GM23338 (cell line): ENCODE measurements around the gene MYO5C. TPM values are rescaled to one million over a fixed set of nuclear protein-coding genes. Genes with fewer than 3 reads are reported as not detected.

Experiments
- ATAC-seq: fragments of 200-7000 bp; cut with Tn5 transposase; 3 replicates; pipeline ENCODE4 v1.9.1; 2020
- DNase-seq: peaks from one replicate; pipeline ENCODE4 v3.0.0-alpha.2; 2015; ENCODE audit warnings: low spot score
- H2AFZ ChIP-seq: fragments of 200-600 bp; sonication (generic); 2 replicates; pipeline ENCODE4 v1.8.0; 2016; ENCODE audit warnings: antibody characterized with exemption, mild to moderate bottlenecking, moderate library complexity
- H3F3A ChIP-seq: fragments of 200-600 bp; sonication (generic); replicated peaks from 2 replicates; pipeline ENCODE4 v1.8.0; 2017; ENCODE audit warnings: antibody characterized with exemption, mixed run types, low read depth
- H3K27ac ChIP-seq: fragments of 200-600 bp; sonication (generic); 2 replicates; pipeline ENCODE4 v1.6.1; 2016; ENCODE audit warnings: low read depth
- H3K27me3 ChIP-seq: fragments of 200-600 bp; sonication (generic); 2 replicates; pipeline ENCODE4 v1.8.0; 2016; ENCODE audit warnings: mild to moderate bottlenecking, mixed run types, moderate library complexity; ENCODE audit not compliant: insufficient read depth
- H3K36me3 ChIP-seq: fragments of 200-600 bp; sonication (generic); 2 replicates; pipeline ENCODE4 v1.8.0; 2016; ENCODE audit warnings: mild to moderate bottlenecking; ENCODE audit not compliant: insufficient read depth
- H3K4me1 ChIP-seq: fragments of 200-600 bp; sonication (generic); 2 replicates; pipeline ENCODE4 v1.8.0; 2016; ENCODE audit warnings: mild to moderate bottlenecking, moderate library complexity; ENCODE audit not compliant: insufficient read depth
- H3K4me2 ChIP-seq: fragments of 200-600 bp; sonication (generic); 2 replicates; pipeline ENCODE4 v1.7.1; 2017; ENCODE audit warnings: mixed run types
- H3K4me3 ChIP-seq: fragments of 200-600 bp; sonication (generic); 2 replicates; pipeline ENCODE4 v1.6.1; 2016; ENCODE audit warnings: mixed run types
- H3K79me2 ChIP-seq: fragments of 200-600 bp; sonication (generic); replicated peaks from 2 replicates; pipeline ENCODE4 v1.8.0; 2017; ENCODE audit warnings: mild to moderate bottlenecking; ENCODE audit not compliant: insufficient read depth
- H3K9me2 ChIP-seq: fragments of 200-600 bp; sonication (generic); 2 replicates; pipeline ENCODE4 v1.8.0; 2017; ENCODE audit not compliant: insufficient read depth
- H4K20me1 ChIP-seq: fragments of 200-600 bp; sonication (generic); replicated peaks from 2 replicates; pipeline ENCODE4 v1.8.0; 2017; ENCODE audit warnings: mild to moderate bottlenecking; ENCODE audit not compliant: insufficient read depth
- H3K27ac Mint-ChIP-seq: 2 replicates; pipeline ENCODE4 v1.8.0; 2020; ENCODE audit warnings: inconsistent platforms, mild to moderate bottlenecking, moderate library complexity, mixed read lengths
- H3K27me3 Mint-ChIP-seq: 3 replicates; pipeline ENCODE4 v1.8.0; 2022; ENCODE audit warnings: low read depth, mild to moderate bottlenecking, moderate library complexity, mixed read lengths, inconsistent platforms; ENCODE audit not compliant: insufficient read depth, poor library complexity
- H3K36me3 Mint-ChIP-seq: 3 replicates; pipeline ENCODE4 v1.8.0; 2021; ENCODE audit warnings: low read depth, mild to moderate bottlenecking, inconsistent platforms, moderate library complexity, mixed read lengths
- H3K4me1 Mint-ChIP-seq: 3 replicates; pipeline ENCODE4 v1.8.0; 2020; ENCODE audit warnings: mild to moderate bottlenecking, inconsistent platforms, mixed read lengths
- H3K4me3 Mint-ChIP-seq: 3 replicates; pipeline ENCODE4 v1.8.0; 2021; ENCODE audit warnings: moderate library complexity, mild to moderate bottlenecking, inconsistent platforms, mixed read lengths
- H3K9me3 Mint-ChIP-seq: 3 replicates; pipeline ENCODE4 v1.8.0; 2020; ENCODE audit warnings: moderate library complexity, mild to moderate bottlenecking, inconsistent platforms, mixed read lengths
- CREB1 ChIP-seq: fragments of 250-450 bp; sonication (Bioruptor Pico); IDR thresholded peaks from 2 replicates; pipeline ENCODE4 v1.5.0; 2020; ENCODE audit warnings: low read depth, mild to moderate bottlenecking, moderate library complexity
- CTCF ChIP-seq, 2 experiments: fragments of 200-600 bp in 1 of 2; sonication (generic) in 1 of 2; conservative IDR thresholded peaks; 2 replicates each; pipeline versions ENCODE4 v1.5.1 to v1.6.1; 2016 to 2017; ENCODE audit warnings: antibody characterized with exemption in 2 of 2, low read depth in 2 of 2, mild to moderate bottlenecking in 2 of 2, moderate library complexity in 1 of 2
- ETS1 ChIP-seq: IDR thresholded peaks from 2 replicates; pipeline ENCODE4 v1.6.1; 2016; ENCODE audit warnings: antibody characterized with exemption
- EZH2phosphoT487 ChIP-seq: fragments of 200-600 bp; sonication (generic); IDR thresholded peaks from one replicate; pipeline ENCODE4 v1.8.1; 2018; ENCODE audit warnings: antibody characterized with exemption; ENCODE audit not compliant: unreplicated experiment
- NANOG ChIP-seq: IDR thresholded peaks from 2 replicates; pipeline ENCODE4 v1.6.1; 2016; ENCODE audit warnings: antibody characterized with exemption, borderline replicate concordance
- POLR2AphosphoS5 ChIP-seq: IDR thresholded peaks from 2 replicates; pipeline ENCODE4 v1.6.1; 2016; ENCODE audit warnings: antibody characterized with exemption, low read depth
- REST ChIP-seq: IDR thresholded peaks from one replicate; pipeline ENCODE4 v1.6.1; 2018; ENCODE audit warnings: antibody characterized with exemption; ENCODE audit not compliant: unreplicated experiment
- polyA plus RNA-seq: library from polyadenylated mRNA; unstranded; fragments of >200 nt; fragmentation: Nextera tagmentation; extraction: Ambion mirVana; gene quantifications from 2 replicates; pipeline ENCODE4 v1.2.1, GENCODE V29; 2016
- total RNA-seq: library from RNA; depleted of rRNA; stranded (reverse); fragments of >200 nt; shearing (Covaris generic); gene quantifications from 2 replicates; pipeline ENCODE4 v1.2.3, GENCODE V29; 2014

The MYO5C gene
- total and polyA plus RNA-seq, 2 experiments from 2014 or later = 7.9 to 28.8 TPM

- no peak for TF ChIP-seq CTCF (conservative IDR thresholded peaks at IDR 0.05; ENCODE audit: low read depth in 2 of 2)
- no peak for TF ChIP-seq NANOG
- no peak for TF ChIP-seq EZH2phosphoT487
- no peak for TF ChIP-seq REST
- no peak for TF ChIP-seq ETS1
Observed at GRCh38 chr15:52280326-52281084, 15.1 kb downstream of the MYO5C start (continued).

- H3K36me3 Mint-ChIP-seq = peaks cover 57% of the 10 kb centered on the region
- H3K27me3 Mint-ChIP-seq = peaks cover 7% of the 10 kb centered on the region
- H3K9me3 Mint-ChIP-seq = no peaks in the 10 kb centered on the region
- no peak overlapping the region for H3K27ac Mint-ChIP-seq
- H3K79me2 ChIP-seq = no peaks in the 10 kb centered on the region
- no peaks in the 10 kb centered on the region for H3K4me1 ChIP-seq
- ATAC-seq = no peak
- H2AFZ ChIP-seq = no peak overlapping the region
- peaks cover 4% of the 10 kb centered on the region; the same call in 2 of the 3 replicates for H3K4me1 Mint-ChIP-seq
- no peak overlapping the region for H3K27ac ChIP-seq
- H3F3A ChIP-seq = no peaks in the 10 kb centered on the region
- H3K4me2 ChIP-seq = no peak overlapping the region
- peaks cover 26% of the 10 kb centered on the region for H3K36me3 ChIP-seq
- no peak overlapping the region for H3K4me3 ChIP-seq
- H3K27me3 ChIP-seq = no peaks in the 10 kb centered on the region
- no peak overlapping the region for H3K4me3 Mint-ChIP-seq
- H4K20me1 ChIP-seq = no peaks in the 10 kb centered on the region; the same call in 1 of the 2 replicates
- H3K9me2 ChIP-seq = no peaks in the 10 kb centered on the region
- DNase-seq = no peak
- no peak for TF ChIP-seq CREB1 (CRISPR knock-in tag)
- TF ChIP-seq POLR2AphosphoS5 = no peak
- TF ChIP-seq NANOG = no peak
- TF ChIP-seq CTCF (conservative IDR thresholded peaks at IDR 0.05; ENCODE audit: low read depth in 2 of 2) = no peak
Observed at GRCh38 chr15:52278636-52279367, 16.8 kb downstream of the MYO5C start.
